CD4-positive, alpha-beta memory T cell (primary cell): ENCODE data around the gene SELENOP. TPM values are rescaled to one million over a fixed set of nuclear protein-coding genes. Genes with fewer than 3 reads are reported as not detected.

ENCODE experiments used
- CTCF ChIA-PET: fragments of 350-600 bp; sonication (Branson Sonifier 250); formaldehyde crosslinking; loops from one replicate; lab custom pipeline; 2021; ENCODE audit warnings: inconsistent platforms; ENCODE audit not compliant: partially characterized antibody; lab: Charles Lee
- POLR2A ChIA-PET: fragments of 350-600 bp; sonication (Branson Sonifier 250); formaldehyde crosslinking; loops from one replicate; lab custom pipeline; 2021; ENCODE audit not compliant: partially characterized antibody; lab: Charles Lee
- DNase-seq, 5 donors: peaks; one replicate each; pipeline versions ENCODE4 v3.0.0 to v3.0.0-alpha.2; 2020 to 2022; ENCODE audit warnings: mixed read lengths in 1 of 5
- H3K27ac ChIP-seq: one replicate; pipeline ENCODE4 v1.7.0; 2013; ENCODE audit warnings: low read depth, low read length
- H3K27me3 ChIP-seq: 2 replicates; pipeline ENCODE4 v1.7.0; 2013; ENCODE audit warnings: mild to moderate bottlenecking, low read length, moderate library complexity; ENCODE audit not compliant: insufficient read depth
- H3K36me3 ChIP-seq: 2 replicates; pipeline ENCODE4 v1.7.0; 2013; ENCODE audit warnings: mild to moderate bottlenecking, low read length, moderate library complexity; ENCODE audit not compliant: insufficient read depth
- H3K4me1 ChIP-seq: 2 replicates; pipeline ENCODE4 v1.7.0; 2013; ENCODE audit warnings: mild to moderate bottlenecking, low read length, moderate library complexity; ENCODE audit not compliant: insufficient read depth
- H3K4me3 ChIP-seq, 2 donors: one replicate each; pipeline ENCODE4 v1.7.0; 2013; ENCODE audit warnings: low read length in 2 of 2, mild to moderate bottlenecking in 1 of 2
- H3K9me3 ChIP-seq, 2 donors: one replicate each; pipeline ENCODE4 v1.7.0; 2013; ENCODE audit warnings: low read length in 2 of 2, control low read depth in 1 of 2; ENCODE audit not compliant: control insufficient read depth in 1 of 2
- H3K27ac Mint-ChIP-seq, 7 donors: one replicate each; pipeline ENCODE4 v1.8.0; 2020 to 2021; ENCODE audit warnings: mixed read lengths in 7 of 7, mild to moderate bottlenecking in 6 of 7, inconsistent platforms in 3 of 7, moderate library complexity in 3 of 7
- H3K27me3 Mint-ChIP-seq, 2 donors: one replicate each; pipeline ENCODE4 v1.8.0; 2020 to 2021; ENCODE audit warnings: mixed read lengths in 2 of 2
- H3K36me3 Mint-ChIP-seq, 2 donors: one replicate each; pipeline ENCODE4 v1.8.0; 2020 to 2021; ENCODE audit warnings: mixed read lengths in 2 of 2, inconsistent platforms in 1 of 2, mild to moderate bottlenecking in 1 of 2
- H3K4me1 Mint-ChIP-seq, 4 donors: one replicate each; pipeline ENCODE4 v1.8.0; 2020 to 2021; ENCODE audit warnings: mixed read lengths in 4 of 4, mild to moderate bottlenecking in 1 of 4
- H3K4me3 Mint-ChIP-seq, 8 donors: one replicate each; pipeline ENCODE4 v1.8.0; 2020 to 2021; ENCODE audit warnings: mixed read lengths in 8 of 8, mild to moderate bottlenecking in 7 of 8, moderate library complexity in 6 of 8, inconsistent platforms in 3 of 8
- H3K9me3 Mint-ChIP-seq, 8 donors: one replicate each; pipeline ENCODE4 v1.8.0; 2020 to 2021; ENCODE audit warnings: mixed read lengths in 8 of 8, mild to moderate bottlenecking in 5 of 8, inconsistent platforms in 3 of 8, moderate library complexity in 1 of 8
- intact Hi-C: fragments of 100-400 bp; cut with micrococcal nuclease; formaldehyde crosslinking; loops from one replicate; pipeline ENCODE4 v1.15.1; 2023
- polyA plus RNA-seq, 2 donors: library from polyadenylated mRNA; unstranded; fragments of 300-500 nt; fragmentation: Illumina TruSeq; gene quantifications; one replicate each; pipeline ENCODE4 v1.2.3, GENCODE V29; 2021
- total RNA-seq, 2 experiments: library from RNA; stranded (reverse); gene quantifications; one replicate each; pipeline ENCODE4 v1.2.3, GENCODE V29; 2021

Gene SELENOP
- total and polyA plus RNA-seq, 4 experiments from 2014 or later, result 0.64 to 1.4 (median 0.86) TPM; not detected in 1

GRCh38 chr5:42839196-42839595 lies 27.5 kb upstream of the SELENOP start:
- Mint-ChIP-seq H3K4me3 (no peak overlapping the region), H3K27ac (no peak overlapping the region), H3K9me3 (peaks cover 0 to 7% (median 5%) of the 10 kb centered on the region in 8 donors), H3K27me3 (peaks cover 2 to 4% of the 10 kb centered on the region in 2 donors), H3K4me1 (peaks cover 0 to 3% (median 2%) of the 10 kb centered on the region in 4 donors), H3K36me3 (no peaks in the 10 kb centered on the region)
- H3K27ac ChIP-seq, result no peak overlapping the region
- ChIA-PET CTCF (no interaction called here), POLR2A (no interaction called here)
- no peaks in the 10 kb centered on the region for H3K36me3 ChIP-seq
- no peak for DNase-seq
- H3K27me3 ChIP-seq, result no peaks in the 10 kb centered on the region
- intact Hi-C loops, result no loop called here
- no peak overlapping the region for H3K4me3 ChIP-seq
- H3K4me1 ChIP-seq, result no peaks in the 10 kb centered on the region
- no peaks in the 10 kb centered on the region for H3K9me3 ChIP-seq

DNA sequence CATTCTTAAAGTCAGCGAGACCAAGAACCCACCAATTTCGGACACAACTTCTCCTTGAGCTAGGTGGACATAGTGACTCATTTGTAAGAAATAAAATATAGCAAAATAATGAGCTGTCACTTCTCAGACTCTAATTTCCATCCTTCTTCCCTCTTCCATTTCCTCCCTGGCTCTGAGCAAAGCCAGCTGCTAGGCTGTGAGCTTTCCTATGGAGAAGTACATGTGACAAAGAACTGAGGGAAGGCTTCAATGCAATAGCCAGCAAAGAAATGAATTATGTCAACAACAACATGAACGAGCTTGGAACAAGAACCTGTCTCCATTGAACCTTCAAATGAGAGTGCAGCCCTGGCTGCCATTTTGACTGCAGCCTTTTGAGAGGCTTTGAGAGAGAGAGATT lies 25.9 kb upstream of the SELENOP start:
- no peaks in the 10 kb centered on the region for H3K9me3 ChIP-seq
- intact Hi-C loops, result no loop called here
- Mint-ChIP-seq H3K27me3 (peaks cover 0 to 5% of the 10 kb centered on the region in 2 donors), H3K27ac (no peak overlapping the region), H3K9me3 (peaks cover 0 to 12% (median 4%) of the 10 kb centered on the region in 8 donors), H3K4me3 (no peak overlapping the region), H3K36me3 (no peaks in the 10 kb centered on the region), H3K4me1 (peaks cover 0 to 3% (median 2%) of the 10 kb centered on the region in 4 donors)
- no peak overlapping the region for H3K4me3 ChIP-seq
- CTCF ChIA-PET, result no interaction called here
- DNase-seq, result no peak
- H3K4me1 ChIP-seq, result no peaks in the 10 kb centered on the region
- no peaks in the 10 kb centered on the region for H3K36me3 ChIP-seq
- POLR2A ChIA-PET, result no interaction called here
- no peak overlapping the region for H3K27ac ChIP-seq
- no peaks in the 10 kb centered on the region for H3K27me3 ChIP-seq

GRCh38 chr5:42836070-42836769 lies 24.5 kb upstream of the SELENOP start:
- Mint-ChIP-seq H3K27ac (no peak overlapping the region), H3K27me3 (peaks cover 0 to 4% of the 10 kb centered on the region in 2 donors), H3K36me3 (no peaks in the 10 kb centered on the region), H3K4me3 (no peak overlapping the region), H3K4me1 (peaks cover 0 to 3% (median 2%) of the 10 kb centered on the region in 4 donors), H3K9me3 (peaks cover 0 to 12% (median 4%) of the 10 kb centered on the region in 8 donors)
- Histone ChIP-seq H3K27ac (no peak overlapping the region), H3K4me1 (no peaks in the 10 kb centered on the region), H3K36me3 (no peaks in the 10 kb centered on the region), H3K4me3 (no peak overlapping the region), H3K27me3 (no peaks in the 10 kb centered on the region), H3K9me3 (no peaks in the 10 kb centered on the region)
- intact Hi-C loops, result no loop called here
- CTCF ChIA-PET, result no interaction called here
- POLR2A ChIA-PET, result no interaction called here
- DNase-seq, result no peak

- intact Hi-C loops, result no loop called here
- H3K9me3 ChIP-seq, result no peaks in the 10 kb centered on the region
- Mint-ChIP-seq H3K9me3 (peaks cover 0 to 12% (median 3%) of the 10 kb centered on the region in 8 donors), H3K27ac (no peak overlapping the region), H3K36me3 (no peaks in the 10 kb centered on the region), H3K27me3 (peaks cover 0 to 9% of the 10 kb centered on the region in 2 donors), H3K4me3 (no peak overlapping the region), H3K4me1 (no peaks in the 10 kb centered on the region)
- H3K27ac ChIP-seq, result no peak overlapping the region
- no peaks in the 10 kb centered on the region for H3K4me1 ChIP-seq
- DNase-seq, result no peak
- no peaks in the 10 kb centered on the region for H3K36me3 ChIP-seq
- ChIA-PET POLR2A (no interaction called here), CTCF (no interaction called here)
- no peak overlapping the region for H3K4me3 ChIP-seq
- H3K27me3 ChIP-seq, result no peaks in the 10 kb centered on the region
Observed at GRCh38 chr5:42832060-42832459, 20.4 kb upstream of the SELENOP start.

DNA sequence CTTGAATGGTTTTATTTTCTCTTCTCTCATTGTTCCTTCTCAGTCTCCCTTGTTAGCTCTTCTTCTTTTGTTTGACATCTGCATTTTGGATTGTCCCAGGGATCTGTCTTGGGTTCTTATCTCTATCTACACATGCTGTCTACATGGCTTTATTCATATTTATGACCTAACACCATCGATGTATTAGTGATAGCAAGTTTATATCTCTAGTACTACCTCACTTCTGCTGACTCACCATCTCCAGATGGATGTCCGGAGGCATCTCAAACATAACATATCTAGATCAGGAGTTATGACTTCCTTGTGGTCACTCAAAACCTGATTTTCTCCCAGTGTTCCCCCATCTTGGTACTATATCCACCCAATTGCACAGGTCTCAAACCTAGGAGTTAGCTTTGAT lies 19.2 kb upstream of the SELENOP start:
- peaks cover 0 to 9% of the 10 kb centered on the region in 2 donors for H3K27me3 Mint-ChIP-seq
- CTCF ChIA-PET, result no interaction called here

GRCh38 chr5:42828671-42829070 lies 17.0 kb upstream of the SELENOP start:
- intact Hi-C loops, result no loop called here
- no peak overlapping the region for H3K27ac ChIP-seq
- H3K9me3 ChIP-seq, result no peaks in the 10 kb centered on the region
- Mint-ChIP-seq H3K27ac (no peak overlapping the region), H3K4me3 (no peak overlapping the region), H3K36me3 (no peaks in the 10 kb centered on the region), H3K4me1 (no peaks in the 10 kb centered on the region), H3K27me3 (peaks cover 6 to 9% of the 10 kb centered on the region in 2 donors), H3K9me3 (peaks cover 0 to 1% (median 0%) of the 10 kb centered on the region in 8 donors)
- DNase-seq, result no peak
- no peak overlapping the region for H3K4me3 ChIP-seq
- H3K36me3 ChIP-seq, result no peaks in the 10 kb centered on the region
- ChIA-PET POLR2A (no interaction called here), CTCF (no interaction called here)
- H3K4me1 ChIP-seq, result no peaks in the 10 kb centered on the region
- no peaks in the 10 kb centered on the region for H3K27me3 ChIP-seq

More for the DNA sequence above, 19.2 kb upstream of the SELENOP start:
- Histone ChIP-seq H3K36me3 (no peaks in the 10 kb centered on the region), H3K27ac (no peak overlapping the region), H3K4me3 (no peak overlapping the region), H3K9me3 (no peaks in the 10 kb centered on the region), H3K27me3 (no peaks in the 10 kb centered on the region), H3K4me1 (no peaks in the 10 kb centered on the region)
- intact Hi-C loops, result no loop called here
- H3K9me3 Mint-ChIP-seq, result peaks cover 0 to 12% (median 3%) of the 10 kb centered on the region in 8 donors
- H3K36me3 Mint-ChIP-seq, result no peaks in the 10 kb centered on the region
- POLR2A ChIA-PET, result no interaction called here
- no peak overlapping the region for H3K27ac Mint-ChIP-seq
- H3K4me3 Mint-ChIP-seq, result no peak overlapping the region
- DNase-seq, result no peak
- no peaks in the 10 kb centered on the region for H3K4me1 Mint-ChIP-seq

GRCh38 chr5:42826757-42827515 lies 15.2 kb upstream of the SELENOP start:
- Histone ChIP-seq H3K4me1 (no peaks in the 10 kb centered on the region), H3K4me3 (no peak overlapping the region), H3K27me3 (no peaks in the 10 kb centered on the region), H3K36me3 (no peaks in the 10 kb centered on the region), H3K9me3 (no peaks in the 10 kb centered on the region), H3K27ac (no peak overlapping the region)
- Mint-ChIP-seq H3K36me3 (no peaks in the 10 kb centered on the region), H3K9me3 (no peaks in the 10 kb centered on the region), H3K4me1 (no peaks in the 10 kb centered on the region), H3K4me3 (no peak overlapping the region), H3K27ac (no peak overlapping the region), H3K27me3 (peaks cover 6 to 7% of the 10 kb centered on the region in 2 donors)
- intact Hi-C loops, result no loop called here
- ChIA-PET POLR2A (no interaction called here), CTCF (interaction anchor here (0.9 kb wide), 1 partner anchor 563 kb away, joined by 3 read pairs; no protein-coding TSS in a partner anchor)
- no peak for DNase-seq
